PC-9 (cell line): ENCODE data around the gene KCNK17. TPM values are rescaled to one million over a fixed set of nuclear protein-coding genes. Genes with fewer than 3 reads are reported as not detected.

ENCODE experiments used
- BruUV-seq: library from RNA; stranded (reverse); fragments of 400-500 nt; replicated peaks from 2 replicates; lab custom pipeline; 2021; lab: Mats Ljungman, UMichigan
- CTCF ChIA-PET: fragments of 300-600 bp; sonication (Branson Sonifier 250); formaldehyde crosslinking; loops from one replicate; lab custom pipeline; 2022; ENCODE audit warnings: antibody characterized with exemption; lab: Charles Lee
- POLR2A ChIA-PET: fragments of 300-600 bp; sonication (Branson Sonifier 250); formaldehyde crosslinking; loops from one replicate; lab custom pipeline; 2022; ENCODE audit warnings: antibody characterized with exemption; ENCODE audit not compliant: unreplicated experiment; lab: Charles Lee
- DNase-seq, 2 experiments: peaks; one replicate each; pipeline versions ENCODE4 v3.0.0 to v3.0.0-alpha.2; 2015 to 2022; ENCODE audit warnings: mixed read lengths in 1 of 2
- H2AFZ ChIP-seq: fragments of 200-600 bp; sonication (generic); 2 replicates; pipeline ENCODE4 v1.8.1; 2017; ENCODE audit warnings: antibody characterized with exemption
- H3F3A ChIP-seq: fragments of 200-600 bp; sonication (generic); 2 replicates; pipeline ENCODE4 v1.8.1; 2017; ENCODE audit warnings: antibody characterized with exemption, mild to moderate bottlenecking, low read depth; ENCODE audit not compliant: insufficient read depth
- H3K27ac ChIP-seq: fragments of 200-600 bp; sonication (generic); 2 replicates; pipeline ENCODE4 v1.6.1; 2016; ENCODE audit warnings: mixed run types
- H3K27me3 ChIP-seq: fragments of 200-600 bp; sonication (generic); 2 replicates; pipeline ENCODE4 v1.6.1; 2016; ENCODE audit warnings: low read depth, mixed run types; ENCODE audit not compliant: insufficient read depth
- H3K36me3 ChIP-seq: fragments of 200-600 bp; sonication (generic); 2 replicates; pipeline ENCODE4 v1.6.1; 2016; ENCODE audit warnings: low read depth, mixed run types
- H3K4me1 ChIP-seq: fragments of 200-600 bp; sonication (generic); replicated peaks from 2 replicates; pipeline ENCODE4 v1.6.1; 2016; ENCODE audit warnings: mixed run types; ENCODE audit not compliant: insufficient read depth
- H3K4me2 ChIP-seq: fragments of 200-600 bp; sonication (generic); 2 replicates; pipeline ENCODE4 v1.6.1; 2017; ENCODE audit warnings: mixed run types
- H3K4me3 ChIP-seq: fragments of 200-600 bp; sonication (generic); 2 replicates; pipeline ENCODE4 v1.6.1; 2016; ENCODE audit warnings: mixed run types
- H3K79me2 ChIP-seq: fragments of 200-600 bp; sonication (generic); 2 replicates; pipeline ENCODE4 v1.6.1; 2017; ENCODE audit warnings: low read depth, mixed run types
- H3K9me2 ChIP-seq: fragments of 200-600 bp; sonication (generic); 2 replicates; pipeline ENCODE4 v1.8.1; 2017; ENCODE audit warnings: mild to moderate bottlenecking; ENCODE audit not compliant: insufficient read depth
- H3K9me3 ChIP-seq: fragments of 200-600 bp; sonication (generic); 2 replicates; pipeline ENCODE4 v1.8.1; 2016; ENCODE audit warnings: low read depth; ENCODE audit not compliant: insufficient read depth
- H4K20me1 ChIP-seq: fragments of 200-600 bp; sonication (generic); 2 replicates; pipeline ENCODE4 v1.8.1; 2017; ENCODE audit not compliant: insufficient read depth
- EZH2 ChIP-seq: fragments of 200-600 bp; sonication (generic); IDR thresholded peaks from 2 replicates; pipeline ENCODE4 v1.8.0; 2017; ENCODE audit warnings: antibody characterized with exemption, low read depth
- intact Hi-C: fragments of 100-400 bp; cut with micrococcal nuclease; formaldehyde crosslinking; loops from one replicate; pipeline ENCODE4 v1.10.0; 2022; ENCODE audit not compliant: unreplicated experiment
- total RNA-seq: library from RNA; stranded (reverse); gene quantifications from 2 replicates; pipeline ENCODE4 v1.2.3, GENCODE V29; 2021
- TF ChIP-seq, protein P1 (sequence below): fragments of 200-600 bp; sonication (generic); conservative IDR thresholded peaks from 2 replicates; pipeline ENCODE4 v1.6.1; 2017; ENCODE audit warnings: mixed run types, antibody characterized with exemption, mild to moderate bottlenecking, moderate library complexity

The KCNK17 gene
- total RNA-seq, 1 experiment from 2014 or later: not detected

DNA sequence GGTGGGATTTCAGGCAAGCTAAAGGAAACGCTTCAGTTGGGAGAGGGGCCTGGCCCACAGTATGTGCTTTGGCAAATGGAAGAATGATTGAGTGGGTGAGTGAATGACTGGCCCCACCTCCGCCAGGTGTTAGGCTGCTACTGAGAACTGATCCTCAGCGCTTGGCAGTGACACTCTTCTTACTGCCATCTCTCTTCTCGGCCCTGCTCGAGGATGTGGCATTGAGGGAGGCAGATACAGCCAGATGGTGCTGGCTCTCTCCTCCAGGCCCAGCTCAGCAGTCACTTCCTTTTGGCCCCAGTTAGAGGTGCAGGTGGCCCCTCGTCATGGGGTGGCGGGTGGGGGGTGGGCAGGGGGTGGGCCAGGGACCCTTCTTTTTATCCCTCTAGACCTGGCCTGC is 46.0 kb downstream of the KCNK17 start:
- Histone ChIP-seq H3K4me2 (no peak overlapping the region), H3F3A (peaks cover 21% of the 10 kb centered on the region; the same call in 1 of the 2 replicates), H3K9me3 (no peaks in the 10 kb centered on the region), H3K4me3 (no peak overlapping the region), H3K27ac (no peak overlapping the region), H4K20me1 (no peaks in the 10 kb centered on the region), H3K79me2 (no peaks in the 10 kb centered on the region), H2AFZ (no peak overlapping the region), H3K4me1 (peaks cover 54% of the 10 kb centered on the region), H3K36me3 (no peaks in the 10 kb centered on the region), H3K27me3 (no peaks in the 10 kb centered on the region), H3K9me2 (no peaks in the 10 kb centered on the region)
- POLR2A ChIA-PET: no interaction called here
- DNase-seq: no peak
- TF ChIP-seq, protein P1, sequence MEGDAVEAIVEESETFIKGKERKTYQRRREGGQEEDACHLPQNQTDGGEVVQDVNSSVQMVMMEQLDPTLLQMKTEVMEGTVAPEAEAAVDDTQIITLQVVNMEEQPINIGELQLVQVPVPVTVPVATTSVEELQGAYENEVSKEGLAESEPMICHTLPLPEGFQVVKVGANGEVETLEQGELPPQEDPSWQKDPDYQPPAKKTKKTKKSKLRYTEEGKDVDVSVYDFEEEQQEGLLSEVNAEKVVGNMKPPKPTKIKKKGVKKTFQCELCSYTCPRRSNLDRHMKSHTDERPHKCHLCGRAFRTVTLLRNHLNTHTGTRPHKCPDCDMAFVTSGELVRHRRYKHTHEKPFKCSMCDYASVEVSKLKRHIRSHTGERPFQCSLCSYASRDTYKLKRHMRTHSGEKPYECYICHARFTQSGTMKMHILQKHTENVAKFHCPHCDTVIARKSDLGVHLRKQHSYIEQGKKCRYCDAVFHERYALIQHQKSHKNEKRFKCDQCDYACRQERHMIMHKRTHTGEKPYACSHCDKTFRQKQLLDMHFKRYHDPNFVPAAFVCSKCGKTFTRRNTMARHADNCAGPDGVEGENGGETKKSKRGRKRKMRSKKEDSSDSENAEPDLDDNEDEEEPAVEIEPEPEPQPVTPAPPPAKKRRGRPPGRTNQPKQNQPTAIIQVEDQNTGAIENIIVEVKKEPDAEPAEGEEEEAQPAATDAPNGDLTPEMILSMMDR: no peak
- no peak for TF ChIP-seq EZH2
- CTCF ChIA-PET: interaction anchor here (0.5 to 0.7 kb wide), 4 partner anchors 12 to 223 kb away, joined by 3 to 6 read pairs (median 3); no protein-coding TSS in a partner anchor
- intact Hi-C loops: loop anchor here (5.0 kb wide), 1 partner anchor 41 kb away; the partner anchor contains the start of gene KCNK5
- BruUV-seq: no TSS peak

DNA sequence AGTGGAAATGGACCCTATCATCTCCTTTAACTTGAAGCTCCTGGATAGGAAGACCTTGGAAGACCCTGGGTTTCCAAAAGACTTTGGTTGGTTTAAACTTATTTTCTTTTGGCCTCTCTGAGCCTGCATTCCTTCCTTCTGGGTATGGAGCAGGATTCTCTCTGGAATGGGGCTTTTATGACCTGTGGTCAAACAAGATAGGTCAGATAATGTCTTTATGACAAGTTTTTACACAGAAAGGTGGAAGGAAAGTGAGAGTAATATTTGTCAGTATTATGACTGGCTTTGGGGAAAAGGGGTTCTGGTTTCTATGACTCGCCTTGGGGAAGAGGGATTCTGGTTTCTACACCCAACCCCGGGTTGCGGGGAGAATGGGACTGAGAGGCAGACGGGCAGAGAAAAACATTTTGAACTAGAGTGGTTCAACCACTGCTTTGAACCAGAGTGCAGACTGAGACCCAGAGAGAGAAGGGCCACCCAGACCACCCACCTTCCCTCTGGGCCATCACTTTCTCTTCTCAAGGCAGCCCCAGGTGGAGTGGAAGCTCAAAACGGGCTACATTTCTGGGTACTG is 47.4 kb downstream of the KCNK17 start:
- Histone ChIP-seq H3K4me1 (peaks cover 59% of the 10 kb centered on the region), H3K4me2 (peak overlapping the region; percentile 12; the same call in 1 of the 2 replicates), H2AFZ (no peak overlapping the region), H4K20me1 (no peaks in the 10 kb centered on the region), H3K4me3 (no peak overlapping the region), H3F3A (peaks cover 23% of the 10 kb centered on the region; the same call in 1 of the 2 replicates), H3K36me3 (no peaks in the 10 kb centered on the region), H3K9me3 (no peaks in the 10 kb centered on the region), H3K27ac (no peak overlapping the region), H3K27me3 (no peaks in the 10 kb centered on the region), H3K9me2 (no peaks in the 10 kb centered on the region), H3K79me2 (no peaks in the 10 kb centered on the region)
- BruUV-seq: no TSS peak
- no peak for TF ChIP-seq EZH2
- TF ChIP-seq, protein P1: no peak
- peak in 1 of 2 experiments; percentile 46 for DNase-seq
- intact Hi-C loops: loop anchor here (5.0 kb wide), 1 partner anchor 40 kb away; the partner anchor contains the start of gene KCNK5
- CTCF ChIA-PET: no interaction called here
- POLR2A ChIA-PET: no interaction called here

DNA sequence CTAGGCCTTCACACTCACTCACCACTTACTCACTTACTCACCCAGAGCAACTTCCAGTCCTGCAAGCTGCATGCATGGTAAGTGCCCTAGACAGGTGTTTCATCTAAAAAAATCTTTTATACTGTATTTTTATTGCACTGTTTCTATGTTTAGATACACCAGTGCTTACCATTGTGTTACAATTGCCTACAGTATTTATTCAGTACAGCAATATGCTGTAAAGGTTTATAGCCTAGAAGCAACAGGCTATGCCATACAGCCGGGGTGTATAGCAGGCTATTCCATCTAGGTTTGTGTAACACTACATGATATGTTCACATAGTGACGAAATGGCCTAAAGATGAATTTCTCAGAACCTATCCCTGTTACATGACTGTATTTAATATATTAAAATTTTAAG is 47.8 kb downstream of the KCNK17 start:
- TF ChIP-seq, protein P1: no peak
- TF ChIP-seq EZH2: no peak
- H3K4me1 ChIP-seq: peaks cover 59% of the 10 kb centered on the region
- H2AFZ ChIP-seq: no peak overlapping the region
- no peak overlapping the region for H3K4me3 ChIP-seq
- no TSS peak for BruUV-seq
- H3K9me2 ChIP-seq: no peaks in the 10 kb centered on the region
- no peaks in the 10 kb centered on the region for H3K9me3 ChIP-seq
- H3K79me2 ChIP-seq: no peaks in the 10 kb centered on the region
- intact Hi-C loops: loop anchor here (5.0 kb wide), 1 partner anchor 39 kb away; the partner anchor contains the start of gene KCNK5
- no peak for DNase-seq
- H3K27ac ChIP-seq: no peak overlapping the region
- H3K4me2 ChIP-seq: peak overlapping the region; percentile 12; the same call in 1 of the 2 replicates
- CTCF ChIA-PET: no interaction called here
- no peaks in the 10 kb centered on the region for H3K36me3 ChIP-seq
- H4K20me1 ChIP-seq: no peaks in the 10 kb centered on the region
- H3K27me3 ChIP-seq: no peaks in the 10 kb centered on the region
- H3F3A ChIP-seq: peaks cover 23% of the 10 kb centered on the region; the same call in 1 of the 2 replicates
- POLR2A ChIA-PET: no interaction called here
